Naive thymus-derived CD4-positive, alpha-beta T cell (primary cell): ENCODE data around the gene FTH1. TPM values are rescaled to one million over a fixed set of nuclear protein-coding genes. Genes with fewer than 3 reads are reported as not detected.

Source experiments
- ATAC-seq: fragments of 150-1000 bp; cut with Tn5 transposase; 2 replicates; pipeline ENCODE4 v1.10.0; 2021; ENCODE audit warnings: mild to moderate bottlenecking, moderate library complexity
- CTCF ChIA-PET: fragments of 350-600 bp; sonication (Branson Sonifier 250); formaldehyde crosslinking; loops from one replicate; lab custom pipeline; 2021; ENCODE audit warnings: antibody characterized with exemption; lab: Charles Lee
- POLR2A ChIA-PET: fragments of 350-600 bp; sonication (Branson Sonifier 250); formaldehyde crosslinking; loops from one replicate; lab custom pipeline; 2021; ENCODE audit warnings: antibody characterized with exemption, inconsistent platforms; lab: Charles Lee
- DNase-seq, 9 donors: peaks; one replicate each; pipeline versions ENCODE4 v3.0.0 to v3.0.0-alpha.2; 2020 to 2022; ENCODE audit warnings: mixed read lengths in 1 of 9
- H3K27ac ChIP-seq: one replicate; pipeline ENCODE4 v1.7.0; 2013; ENCODE audit warnings: mild to moderate bottlenecking, low read depth, low read length, moderate library complexity
- H3K27me3 ChIP-seq, 2 donors: one replicate each; pipeline ENCODE4 v1.7.0; 2013; ENCODE audit warnings: low read length in 2 of 2, mild to moderate bottlenecking in 2 of 2, moderate library complexity in 2 of 2; ENCODE audit not compliant: control insufficient read depth in 2 of 2, insufficient read depth in 2 of 2
- H3K36me3 ChIP-seq, 3 experiments: 1 replicate in 2 of 3; 2 replicates in 1 of 3; pipeline ENCODE4 v1.7.0; 2013; ENCODE audit warnings: low read length in 3 of 3, mild to moderate bottlenecking in 3 of 3, moderate library complexity in 1 of 3; ENCODE audit not compliant: insufficient read depth in 3 of 3, control insufficient read depth in 2 of 3
- H3K4me1 ChIP-seq, 2 donors: one replicate each; pipeline ENCODE4 v1.7.0; 2013; ENCODE audit warnings: low read length in 2 of 2, mild to moderate bottlenecking in 2 of 2, moderate library complexity in 1 of 2; ENCODE audit not compliant: control insufficient read depth in 2 of 2, insufficient read depth in 2 of 2
- H3K4me3 ChIP-seq: 2 replicates; pipeline ENCODE4 v1.7.0; 2013; ENCODE audit warnings: mild to moderate bottlenecking, low read length
- H3K9me3 ChIP-seq, 3 experiments: 1 replicate in 2 of 3; 2 replicates in 1 of 3; pipeline ENCODE4 v1.7.0; 2013; ENCODE audit warnings: low read length in 3 of 3; ENCODE audit not compliant: control insufficient read depth in 2 of 3
- H3K27ac Mint-ChIP-seq, 9 donors: one replicate each; pipeline ENCODE4 v1.8.0; 2020 to 2022; ENCODE audit warnings: mixed read lengths in 9 of 9, mild to moderate bottlenecking in 8 of 9, moderate library complexity in 5 of 9, inconsistent platforms in 2 of 9
- H3K27me3 Mint-ChIP-seq, 5 donors: one replicate each; pipeline ENCODE4 v1.8.0; 2021 to 2022; ENCODE audit warnings: mixed read lengths in 5 of 5, mild to moderate bottlenecking in 1 of 5
- H3K36me3 Mint-ChIP-seq, 5 donors: one replicate each; pipeline ENCODE4 v1.8.0; 2020 to 2022; ENCODE audit warnings: mixed read lengths in 5 of 5, mild to moderate bottlenecking in 3 of 5, inconsistent platforms in 1 of 5
- H3K4me1 Mint-ChIP-seq, 7 donors: one replicate each; pipeline ENCODE4 v1.8.0; 2020 to 2022; ENCODE audit warnings: mixed read lengths in 7 of 7, mild to moderate bottlenecking in 3 of 7, inconsistent platforms in 1 of 7
- H3K4me3 Mint-ChIP-seq, 10 donors: one replicate each; pipeline ENCODE4 v1.8.0; 2020 to 2022; ENCODE audit warnings: mild to moderate bottlenecking in 10 of 10, mixed read lengths in 10 of 10, moderate library complexity in 6 of 10, inconsistent platforms in 2 of 10
- H3K9me3 Mint-ChIP-seq, 11 donors: one replicate each; pipeline ENCODE4 v1.8.0; 2020 to 2022; ENCODE audit warnings: mixed read lengths in 11 of 11, mild to moderate bottlenecking in 4 of 11, inconsistent platforms in 1 of 11, moderate library complexity in 1 of 11
- intact Hi-C, 2 donors: fragments of 100-400 bp; cut with micrococcal nuclease; formaldehyde crosslinking; loops; one replicate each; pipeline ENCODE4 v1.15.1; 2023
- polyA plus RNA-seq, 2 donors: library from polyadenylated mRNA; unstranded; fragments of 300-500 nt; fragmentation: Illumina TruSeq; gene quantifications; one replicate each; pipeline ENCODE4 v1.2.3, GENCODE V29; 2021
- total RNA-seq, 6 experiments: library from RNA in 5 of 6; stranded (reverse) in 5 of 6; gene quantifications; 1 replicate in 5 of 6; 2 replicates in 1 of 6; pipeline ENCODE4 v1.2.3 and lab custom pipeline; 2021 to 2026

FTH1 gene
- total and polyA plus RNA-seq, 7 experiments from 2014 or later = 684 to 3,858 (median 1,833) TPM

- Mint-ChIP-seq H3K36me3 (peaks cover 0 to 33% (median 25%) of the 10 kb centered on the region in 5 donors), H3K4me3 (peak overlapping the region in 3 of 10 donors; percentile 2 to 26 (median 19)), H3K9me3 (peaks cover 0 to 33% (median 0%) of the 10 kb centered on the region in 11 donors), H3K4me1 (peaks cover 18 to 46% (median 38%) of the 10 kb centered on the region in 7 donors), H3K27ac (peak overlapping the region in 5 of 9 donors; percentile 6 to 77 (median 55)), H3K27me3 (no peaks in the 10 kb centered on the region)
- H3K9me3 ChIP-seq = no peaks in the 10 kb centered on the region
- H3K27ac ChIP-seq = no peak overlapping the region
- intact Hi-C loops = loop anchor here in 1 of 2 donors (10.0 kb wide), 1 partner anchor 593 kb away; no protein-coding TSS in a partner anchor
- ATAC-seq (peak; percentile 9), DNase-seq (no peak)
- peaks cover 18 to 29% of the 10 kb centered on the region in 2 donors for H3K4me1 ChIP-seq
- H3K36me3 ChIP-seq = peaks cover 5 to 25% (median 10%) of the 10 kb centered on the region in 3 experiments
- POLR2A ChIA-PET = interaction anchor here (11.6 kb wide), 1 partner anchor 62 kb away, joined by 145 read pairs; no protein-coding TSS in a partner anchor
- CTCF ChIA-PET = interaction anchor here (0.7 to 1.4 kb wide), 2 partner anchors 120 to 126 kb away, joined by 3 to 4 read pairs; no protein-coding TSS in a partner anchor
- H3K27me3 ChIP-seq = no peaks in the 10 kb centered on the region
- H3K4me3 ChIP-seq = no peak overlapping the region
Measured at GRCh38 chr11:61961570-61962212, 5.7 kb downstream of the FTH1 start.

- POLR2A ChIA-PET = interaction anchor here (3.3 kb wide), 1 partner anchor 8 kb away, joined by 10 read pairs; the partner anchor contains the start of gene FTH1
- Mint-ChIP-seq H3K27ac (peak overlapping the region in 1 of 9 donors; percentile 36), H3K27me3 (peaks cover 0 to 11% (median 0%) of the 10 kb centered on the region in 5 donors), H3K4me1 (peaks cover 24 to 36% (median 34%) of the 10 kb centered on the region in 7 donors), H3K4me3 (no peak overlapping the region), H3K9me3 (peaks cover 0 to 30% (median 0%) of the 10 kb centered on the region in 11 donors), H3K36me3 (peaks cover 0 to 32% (median 20%) of the 10 kb centered on the region in 5 donors)
- H3K4me1 ChIP-seq = peaks cover 10 to 29% of the 10 kb centered on the region in 2 donors
- ATAC-seq (no peak), DNase-seq (no peak)
- H3K9me3 ChIP-seq = no peaks in the 10 kb centered on the region
- no peak overlapping the region for H3K4me3 ChIP-seq
- CTCF ChIA-PET = interaction anchor here (1.3 to 1.4 kb wide), 2 partner anchors 8 to 121 kb away, joined by 3 to 4 read pairs; no protein-coding TSS in a partner anchor
- intact Hi-C loops = loop anchor here in 1 of 2 donors (10.0 kb wide), 1 partner anchor 594 kb away; no protein-coding TSS in a partner anchor
- peaks cover 5 to 19% (median 8%) of the 10 kb centered on the region in 3 experiments for H3K36me3 ChIP-seq
- no peak overlapping the region for H3K27ac ChIP-seq
- no peaks in the 10 kb centered on the region for H3K27me3 ChIP-seq
Measured at GRCh38 chr11:61960532-61960931, 6.9 kb downstream of the FTH1 start.

GRCh38 chr11:61959678-61960077 lies 7.8 kb downstream of the FTH1 start:
- peaks cover 4 to 22% of the 10 kb centered on the region in 2 donors for H3K4me1 ChIP-seq
- no peak overlapping the region for H3K27ac ChIP-seq
- H3K4me3 ChIP-seq = no peak overlapping the region
- Mint-ChIP-seq H3K4me1 (peaks cover 22 to 32% (median 27%) of the 10 kb centered on the region in 7 donors), H3K27ac (no peak overlapping the region), H3K4me3 (no peak overlapping the region), H3K36me3 (peaks cover 0 to 24% (median 12%) of the 10 kb centered on the region in 5 donors), H3K9me3 (peaks cover 0 to 30% (median 0%) of the 10 kb centered on the region in 11 donors), H3K27me3 (peaks cover 0 to 17% (median 4%) of the 10 kb centered on the region in 5 donors)
- no peak for DNase-seq
- no peaks in the 10 kb centered on the region for H3K9me3 ChIP-seq
- intact Hi-C loops = loop anchor here in 1 of 2 donors (10.0 kb wide), 1 partner anchor 595 kb away; no protein-coding TSS in a partner anchor
- peaks cover 4 to 12% (median 5%) of the 10 kb centered on the region in 3 experiments for H3K36me3 ChIP-seq
- POLR2A ChIA-PET = interaction anchor here (3.3 kb wide), 1 partner anchor 8 kb away, joined by 10 read pairs; the partner anchor contains the start of gene FTH1
- no peak for ATAC-seq
- CTCF ChIA-PET = interaction anchor here (1.3 kb wide), 1 partner anchor 9 kb away, joined by 3 read pairs; no protein-coding TSS in a partner anchor
- peaks cover 0 to 1% of the 10 kb centered on the region in 2 donors for H3K27me3 ChIP-seq

- Mint-ChIP-seq H3K36me3 (peaks cover 0 to 18% (median 8%) of the 10 kb centered on the region in 5 donors), H3K27ac (peak overlapping the region in 2 of 9 donors; percentile 38 to 66), H3K4me1 (peaks cover 17 to 27% (median 22%) of the 10 kb centered on the region in 7 donors), H3K27me3 (peaks cover 4 to 22% (median 8%) of the 10 kb centered on the region in 5 donors), H3K4me3 (no peak overlapping the region), H3K9me3 (peaks cover 0 to 30% (median 0%) of the 10 kb centered on the region in 11 donors)
- Histone ChIP-seq H3K27me3 (peaks cover 0 to 5% of the 10 kb centered on the region in 2 donors), H3K36me3 (peaks cover 0 to 6% (median 3%) of the 10 kb centered on the region in 3 experiments), H3K4me3 (no peak overlapping the region), H3K9me3 (no peaks in the 10 kb centered on the region), H3K27ac (no peak overlapping the region), H3K4me1 (peaks cover 4 to 17% of the 10 kb centered on the region in 2 donors)
- DNase-seq (peak in 1 of 9 donors; percentile 15), ATAC-seq (no peak)
- CTCF ChIA-PET = no interaction called here
- intact Hi-C loops = no loop called here
- POLR2A ChIA-PET = interaction anchor here (3.3 kb wide), 1 partner anchor 9 kb away, joined by 10 read pairs; the partner anchor contains the start of gene FTH1
Measured at GRCh38 chr11:61959114-61959513, 8.3 kb downstream of the FTH1 start.

GRCh38 chr11:61958590-61958989 lies 8.8 kb downstream of the FTH1 start:
- H3K9me3 Mint-ChIP-seq = peaks cover 0 to 26% (median 0%) of the 10 kb centered on the region in 11 donors
- no peak overlapping the region for H3K4me3 ChIP-seq
- peaks cover 6 to 24% (median 8%) of the 10 kb centered on the region in 5 donors for H3K27me3 Mint-ChIP-seq
- ChIA-PET CTCF (no interaction called here), POLR2A (interaction anchor here (3.3 kb wide), 1 partner anchor 10 kb away, joined by 10 read pairs; the partner anchor contains the start of gene FTH1)
- DNase-seq (no peak), ATAC-seq (no peak)
- peaks cover 0 to 12% of the 10 kb centered on the region in 2 donors for H3K4me1 ChIP-seq
- H3K36me3 ChIP-seq = peaks cover 0 to 1% (median 0%) of the 10 kb centered on the region in 3 experiments
- peaks cover 0 to 5% of the 10 kb centered on the region in 2 donors for H3K27me3 ChIP-seq
- H3K9me3 ChIP-seq = no peaks in the 10 kb centered on the region
- intact Hi-C loops = no loop called here
- peaks cover 0 to 13% (median 3%) of the 10 kb centered on the region in 5 donors for H3K36me3 Mint-ChIP-seq
- peak overlapping the region in 2 of 9 donors; percentile 38 to 66 for H3K27ac Mint-ChIP-seq
- H3K4me1 Mint-ChIP-seq = peaks cover 11 to 21% (median 17%) of the 10 kb centered on the region in 7 donors
- no peak overlapping the region for H3K27ac ChIP-seq
- H3K4me3 Mint-ChIP-seq = no peak overlapping the region
